Karpas-422 (cell line): ENCODE data around the gene REV3L. TPM values are rescaled to one million over a fixed set of nuclear protein-coding genes. Genes with fewer than 3 reads are reported as not detected.

Source experiments
- DNase-seq: peaks from one replicate; pipeline ENCODE4 v3.0.0-alpha.2; 2015
- H2AFZ ChIP-seq: fragments of 200-600 bp; sonication (generic); 2 replicates; pipeline ENCODE4 v1.6.1; 2014; ENCODE audit warnings: antibody characterized with exemption, low read length, mixed read lengths
- H3K27ac ChIP-seq: fragments of 200-600 bp; sonication (generic); 2 replicates; pipeline ENCODE4 v1.5.1; 2014; ENCODE audit warnings: mild to moderate bottlenecking, low read length, moderate library complexity
- H3K27me3 ChIP-seq: fragments of 200-600 bp; sonication (generic); 2 replicates; pipeline ENCODE4 v1.6.1; 2014; ENCODE audit warnings: low read length, mixed read lengths
- H3K36me3 ChIP-seq: fragments of 200-600 bp; sonication (generic); 2 replicates; pipeline ENCODE4 v1.6.1; 2014; ENCODE audit warnings: low read length, mixed read lengths; ENCODE audit not compliant: insufficient read depth
- H3K4me1 ChIP-seq: fragments of 200-600 bp; sonication (generic); 2 replicates; pipeline ENCODE4 v1.6.1; 2014; ENCODE audit warnings: mild to moderate bottlenecking, low read length, mixed read lengths
- H3K4me2 ChIP-seq: fragments of 200-600 bp; sonication (generic); 2 replicates; pipeline ENCODE4 v1.6.1; 2014; ENCODE audit warnings: low read length, low read depth, mild to moderate bottlenecking; ENCODE audit not compliant: poor library complexity, severe bottlenecking
- H3K4me3 ChIP-seq: fragments of 200-600 bp; sonication (generic); 2 replicates; pipeline ENCODE4 v1.5.1; 2014; ENCODE audit warnings: mild to moderate bottlenecking, antibody characterized with exemption, low read length, mixed read lengths
- H3K79me2 ChIP-seq: fragments of 200-600 bp; sonication (generic); 2 replicates; pipeline ENCODE4 v1.6.1; 2014; ENCODE audit warnings: mild to moderate bottlenecking, low read length, mixed read lengths
- H3K9ac ChIP-seq: fragments of 200-600 bp; sonication (generic); 2 replicates; pipeline ENCODE4 v1.6.0; 2014; ENCODE audit warnings: low read length
- H3K9me2 ChIP-seq: fragments of 200-600 bp; sonication (generic), shearing (Covaris generic); replicated peaks from 2 replicates; pipeline ENCODE4 v1.6.0; 2014; ENCODE audit warnings: mild to moderate bottlenecking, low read length, moderate library complexity; ENCODE audit not compliant: insufficient read depth
- H3K9me3 ChIP-seq: fragments of 300-700, 200-600 bp; sonication (generic); 2 replicates; pipeline ENCODE4 v1.6.1; 2014; ENCODE audit warnings: low read length, mixed read lengths
- H4K20me1 ChIP-seq: fragments of 200-600 bp; sonication (generic); 2 replicates; pipeline ENCODE4 v1.6.1; 2014; ENCODE audit warnings: mild to moderate bottlenecking, antibody characterized with exemption, low read length, low read depth; ENCODE audit not compliant: insufficient read depth
- total RNA-seq: library from RNA; depleted of rRNA; stranded (reverse); fragments of >200 nt; shearing (Covaris generic); gene quantifications from 2 replicates; pipeline ENCODE4 v1.2.3, GENCODE V29; 2014; ENCODE audit warnings: low replicate concordance; rRNA removed

Gene REV3L
- total RNA-seq, 1 experiment from 2014 or later, result 64.4 TPM

GRCh38 chr6:111254004-111254778, 228.8 kb downstream of the REV3L start:
- Histone ChIP-seq H3K4me3 (no peak overlapping the region), H3K79me2 (no peaks in the 10 kb centered on the region), H3K9ac (no peak overlapping the region), H3K4me1 (peaks cover 11% of the 10 kb centered on the region), H3K27ac (no peak overlapping the region), H2AFZ (no peak overlapping the region), H3K36me3 (no peaks in the 10 kb centered on the region), H3K9me3 (no peaks in the 10 kb centered on the region), H3K4me2 (no peak overlapping the region), H4K20me1 (no peaks in the 10 kb centered on the region), H3K27me3 (no peaks in the 10 kb centered on the region), H3K9me2 (no peaks in the 10 kb centered on the region)
- no peak for DNase-seq

DNA sequence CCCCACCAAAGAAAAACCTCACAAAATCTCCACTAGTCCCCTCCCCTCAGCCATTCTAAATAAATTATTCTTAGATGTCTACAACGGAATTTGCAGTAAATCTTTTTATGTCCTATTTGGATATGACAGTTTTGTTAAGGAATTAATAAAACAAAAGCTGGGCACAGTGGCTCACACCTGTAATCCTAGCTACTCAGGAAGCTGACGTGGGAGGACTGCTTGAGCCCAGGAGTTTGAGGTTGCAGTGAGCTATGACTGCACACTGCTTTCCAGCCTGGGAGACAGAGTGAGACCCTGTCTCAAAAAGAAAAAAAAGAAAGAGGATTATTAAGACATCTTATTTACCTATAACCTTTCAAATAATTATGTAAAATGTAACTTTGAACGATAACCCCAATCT, 230.3 kb downstream of the REV3L start:
- Histone ChIP-seq H3K9me3 (no peaks in the 10 kb centered on the region), H4K20me1 (no peaks in the 10 kb centered on the region), H3K4me3 (no peak overlapping the region), H3K36me3 (no peaks in the 10 kb centered on the region), H3K4me2 (no peak overlapping the region), H3K9me2 (no peaks in the 10 kb centered on the region), H3K27ac (no peak overlapping the region), H3K27me3 (no peaks in the 10 kb centered on the region), H2AFZ (no peak overlapping the region), H3K9ac (no peak overlapping the region), H3K4me1 (peaks cover 6% of the 10 kb centered on the region), H3K79me2 (no peaks in the 10 kb centered on the region)
- no peak for DNase-seq

- Histone ChIP-seq H3K27ac (no peak overlapping the region), H2AFZ (no peak overlapping the region), H3K9me3 (no peaks in the 10 kb centered on the region), H3K4me2 (no peak overlapping the region), H3K4me1 (peaks cover 6% of the 10 kb centered on the region), H3K9me2 (no peaks in the 10 kb centered on the region), H3K79me2 (no peaks in the 10 kb centered on the region), H3K36me3 (no peaks in the 10 kb centered on the region), H3K27me3 (no peaks in the 10 kb centered on the region), H4K20me1 (no peaks in the 10 kb centered on the region), H3K9ac (no peak overlapping the region), H3K4me3 (no peak overlapping the region)
- DNase-seq, result no peak
Observed at GRCh38 chr6:111250791-111251354, 232.1 kb downstream of the REV3L start.

Other genes starting within 250 kb of the REV3L start
- 51.2 and 55.5 TPM in 2 replicates for gene TRAF3IP2, start 122.7 kb upstream of the REV3L start, total RNA-seq